HG02973 (cell line): Measurements from ENCODE around the gene PTPRF.

ENCODE experiments used
- ATAC-seq: cut with Tn5 transposase; IDR thresholded peaks from one replicate; pipeline ENCODE4 v1.9.1; 2021; ENCODE audit warnings: moderate library complexity; ENCODE audit not compliant: unreplicated experiment

The PTPRF gene

DNA sequence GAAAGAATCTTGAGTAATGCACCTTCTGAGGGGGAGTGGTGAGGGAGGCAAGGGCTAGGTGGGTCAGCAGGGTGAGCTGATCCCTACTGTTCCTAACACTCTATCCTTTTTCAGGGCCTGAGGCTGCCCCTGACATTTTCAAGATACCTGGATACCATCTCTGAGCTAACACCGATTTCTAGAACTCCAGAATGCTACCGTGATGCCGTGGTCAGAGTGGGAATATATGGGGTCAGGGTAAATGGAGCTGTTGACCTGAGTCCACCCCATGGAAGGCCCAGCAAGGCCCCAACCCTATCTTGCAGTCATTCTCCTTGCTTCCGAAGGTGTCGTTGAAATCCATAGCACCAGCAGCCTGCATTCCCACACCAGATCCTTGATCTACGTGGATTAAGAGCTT is 18.0 kb upstream of the PTPRF start:
- no peak for ATAC-seq

DNA sequence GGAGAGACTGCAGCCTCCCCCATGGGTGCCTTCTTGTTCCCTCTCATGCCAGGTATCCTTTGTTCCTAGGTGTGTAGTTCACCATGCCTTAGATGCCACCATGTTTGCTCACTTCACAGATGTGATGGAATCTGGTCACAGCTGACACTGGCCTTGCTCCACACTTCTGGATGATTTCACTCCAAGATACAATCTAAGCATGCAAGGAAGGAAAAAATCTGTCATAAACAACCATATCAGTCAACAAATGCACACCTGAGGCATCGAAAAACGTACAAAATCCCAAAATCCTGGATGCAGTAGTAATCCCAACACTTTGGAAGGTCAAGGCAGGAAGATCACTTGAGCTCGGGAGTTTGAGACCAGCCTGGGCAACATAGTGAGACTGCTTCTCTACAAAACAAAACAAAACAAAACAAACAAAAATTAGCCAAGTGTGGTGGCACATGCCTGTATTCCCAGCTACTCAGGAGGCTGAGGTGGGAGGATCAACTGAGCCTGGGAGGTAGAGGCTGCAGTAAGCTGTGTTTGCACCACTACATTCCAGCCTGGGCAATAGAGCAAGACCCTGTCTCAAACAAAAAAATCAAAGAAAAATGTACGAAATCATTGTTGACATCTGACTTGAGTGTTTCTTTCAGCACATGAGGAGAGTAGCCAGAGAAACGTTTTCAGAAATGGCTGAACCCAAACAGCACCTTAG is 17.1 kb upstream of the PTPRF start:
- no peak for ATAC-seq

DNA sequence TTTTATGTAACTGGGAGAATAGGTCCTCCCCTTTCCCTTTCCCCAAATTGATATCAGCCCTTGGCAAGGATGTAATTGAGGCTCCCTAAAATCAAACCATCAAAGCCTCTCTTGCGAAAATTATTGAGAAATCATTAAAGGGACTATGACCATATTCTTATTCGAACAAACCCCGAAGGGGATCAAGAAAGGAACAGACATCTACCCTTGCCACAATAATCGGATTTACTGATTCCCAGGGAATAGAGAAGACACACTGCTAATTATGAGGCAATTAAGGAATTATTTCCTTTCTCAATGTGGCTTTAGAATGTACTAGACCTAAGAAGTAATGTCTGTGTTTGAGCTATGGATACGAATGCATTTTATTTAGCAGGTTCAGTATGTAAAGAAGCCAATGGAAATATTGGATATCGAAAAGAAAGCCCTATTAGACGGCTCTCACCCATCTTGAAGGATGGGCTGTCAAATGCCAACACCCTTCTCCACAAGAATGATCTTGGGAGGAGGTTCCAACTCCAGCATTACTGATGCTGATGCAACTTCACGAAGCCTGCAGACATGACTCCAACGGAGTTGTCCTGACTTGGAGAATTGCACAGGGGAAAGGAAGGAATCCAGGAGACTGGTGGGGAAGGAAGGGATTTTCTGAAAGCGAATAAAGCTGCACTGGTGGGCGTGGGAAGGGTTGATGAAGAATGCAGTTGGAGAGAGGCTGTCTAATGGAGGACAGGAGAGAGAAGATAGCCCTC is 11.6 kb upstream of the PTPRF start:
- no peak for ATAC-seq

DNA sequence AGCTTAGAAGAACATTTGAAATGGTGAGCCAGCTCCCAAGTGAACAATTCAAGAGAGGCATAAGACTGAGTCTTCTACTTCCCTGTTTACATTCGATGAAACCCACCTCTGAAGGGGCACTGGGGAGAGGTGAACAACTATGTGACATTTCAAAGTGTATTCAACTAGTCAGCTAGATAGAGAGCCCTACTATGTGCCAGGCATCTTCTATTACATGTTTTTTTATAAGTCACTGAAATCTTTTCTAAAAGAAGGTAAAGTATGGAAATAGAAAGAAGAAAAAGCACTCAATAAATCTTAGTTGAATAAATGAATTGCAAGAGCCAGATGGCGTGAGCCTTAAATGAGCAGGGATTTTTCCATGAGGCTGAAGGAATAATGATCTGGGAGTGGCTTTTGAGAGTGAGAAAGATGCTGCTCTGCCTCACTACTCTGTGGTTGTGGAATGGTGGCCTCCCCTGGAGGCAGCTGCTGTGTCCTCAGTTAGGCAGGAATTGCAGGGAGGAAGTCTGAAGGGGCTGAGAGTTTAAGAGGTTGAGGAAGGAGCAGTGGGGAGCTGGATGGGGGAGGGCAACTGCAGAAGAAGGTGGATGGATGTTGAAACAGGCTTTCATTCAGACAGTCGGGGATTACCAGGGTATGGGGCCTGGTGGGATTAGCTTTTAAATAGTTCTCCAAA is 10.4 kb upstream of the PTPRF start:
- no peak for ATAC-seq

DNA sequence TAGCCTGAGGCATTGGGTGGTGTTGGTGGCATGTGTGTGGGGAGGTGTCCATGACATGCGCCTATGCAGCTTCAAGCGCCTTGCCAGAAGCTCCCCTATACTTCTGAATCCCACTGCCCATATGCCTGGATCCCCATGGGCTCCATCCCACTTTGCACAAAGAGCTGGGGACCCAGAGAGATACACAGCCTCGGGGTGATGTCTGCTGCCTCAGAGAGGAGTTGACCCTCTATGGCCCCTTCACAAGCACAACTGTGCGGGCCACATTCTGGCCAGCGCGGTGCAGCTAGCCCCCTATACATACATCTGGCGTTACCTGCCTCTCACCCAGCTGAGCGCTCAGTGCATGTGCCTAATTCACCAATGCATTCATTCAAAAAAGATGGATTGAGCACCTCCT is 9.6 kb upstream of the PTPRF start:
- no peak for ATAC-seq

DNA sequence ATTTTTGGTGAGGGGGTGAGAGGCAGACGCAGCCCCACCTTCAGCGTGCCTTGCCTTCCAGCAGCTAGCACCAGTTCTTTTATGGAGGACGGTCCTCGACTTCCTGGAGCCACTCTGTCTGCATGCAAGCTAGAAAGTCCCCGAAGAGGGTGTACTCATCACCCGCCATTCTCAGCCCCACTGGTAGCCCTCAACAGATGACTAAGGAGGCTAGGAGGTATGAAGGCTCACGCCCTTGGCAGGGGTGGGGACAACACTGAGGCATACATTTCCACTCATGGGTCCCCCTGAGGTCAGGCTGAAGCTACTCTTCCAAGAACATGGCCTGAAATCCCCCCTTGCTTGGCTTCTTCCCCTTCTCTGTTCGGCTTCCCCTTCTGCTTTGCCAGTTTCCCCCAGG is 8.9 kb upstream of the PTPRF start:
- no peak for ATAC-seq

DNA sequence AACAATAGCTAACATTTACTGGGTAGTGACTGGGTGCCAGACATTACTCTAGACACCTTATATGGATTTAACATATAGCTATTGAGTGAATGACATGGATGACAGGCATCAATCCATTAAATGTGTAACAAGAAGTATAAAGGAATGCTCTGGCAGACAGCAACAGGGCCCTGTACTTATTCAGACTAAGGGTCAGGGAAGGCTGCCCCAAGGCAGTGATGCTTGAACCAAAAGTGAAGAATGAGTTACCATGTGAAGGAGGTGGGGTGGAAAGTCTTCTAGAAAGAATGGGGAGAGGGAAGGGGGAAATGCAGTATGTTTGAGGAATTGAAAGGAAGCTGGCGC is 8.3 kb upstream of the PTPRF start:
- no peak for ATAC-seq

DNA sequence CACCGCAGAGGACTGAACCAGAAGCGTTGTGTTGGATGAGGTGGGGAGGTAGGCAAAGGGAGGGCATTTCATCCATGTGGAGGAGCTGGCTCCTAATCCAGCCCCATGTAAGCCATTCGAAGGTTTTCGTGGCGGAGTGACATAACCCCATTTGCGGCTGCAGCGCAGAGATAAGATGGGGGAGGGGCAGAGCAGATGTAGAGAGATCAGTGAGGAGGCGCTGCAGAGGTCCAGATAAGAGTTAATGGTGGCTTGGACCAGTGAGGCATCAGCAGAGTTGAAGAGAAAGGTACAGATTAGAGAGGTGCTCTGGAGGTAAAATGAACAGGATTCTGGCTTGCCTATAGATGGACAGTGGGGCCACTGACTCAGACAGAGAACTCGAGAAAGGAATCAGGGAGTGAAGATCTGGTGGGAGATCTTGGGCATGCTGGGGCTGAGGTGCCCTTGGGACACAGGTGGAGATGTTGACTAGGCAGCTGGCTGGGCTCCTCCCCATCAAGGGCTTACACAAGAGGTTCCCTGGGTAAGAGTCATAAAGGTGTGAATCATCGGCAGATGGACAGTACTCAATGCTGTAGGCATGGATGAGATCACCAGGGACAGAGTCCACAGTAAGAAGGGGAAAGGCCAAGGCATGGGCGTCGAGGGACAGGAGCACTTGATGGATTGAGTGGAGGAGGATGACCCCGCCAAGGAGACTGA is 7.8 kb upstream of the PTPRF start:
- ATAC-seq: no peak

DNA sequence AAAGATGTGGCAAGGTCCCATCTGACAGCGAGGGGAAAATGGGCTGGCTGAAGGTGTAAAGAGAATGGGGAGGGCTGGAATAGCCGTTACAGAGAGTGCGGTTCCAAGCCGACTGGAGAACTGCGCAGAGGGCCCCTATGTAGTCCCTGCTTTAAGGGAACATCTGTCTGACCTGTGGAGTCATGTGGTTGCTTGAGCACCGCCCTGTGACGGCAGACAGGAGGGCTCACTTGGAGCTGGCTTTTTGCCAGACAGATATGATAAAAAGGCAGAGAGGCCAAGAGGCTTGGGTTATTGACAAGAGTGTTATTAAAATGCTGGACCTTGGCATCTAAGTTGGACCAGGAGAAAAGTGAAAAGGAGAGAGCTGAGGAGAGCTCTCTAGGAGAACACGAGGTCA is 5.9 kb upstream of the PTPRF start:
- no peak for ATAC-seq

DNA sequence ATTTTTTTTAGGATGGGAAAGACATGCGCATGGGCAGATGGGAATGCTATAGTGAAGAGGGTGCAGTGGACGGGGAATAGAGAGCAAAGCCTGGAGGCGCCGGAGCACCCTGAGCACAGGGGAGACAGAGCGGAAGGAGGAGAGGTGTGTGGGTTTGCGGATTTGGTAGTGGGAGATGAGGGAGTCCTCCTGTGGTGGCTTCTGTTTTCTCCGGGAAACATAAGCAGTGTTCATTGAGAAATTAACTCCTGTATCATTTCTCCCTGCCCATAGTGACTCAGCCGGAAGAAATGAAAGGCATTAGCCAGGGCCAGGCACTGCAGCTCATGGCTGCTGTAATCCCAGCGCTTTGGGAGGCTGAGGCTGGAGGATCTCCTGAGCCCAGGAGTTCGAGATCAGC is 4.7 kb upstream of the PTPRF start:
- ATAC-seq: no peak

DNA sequence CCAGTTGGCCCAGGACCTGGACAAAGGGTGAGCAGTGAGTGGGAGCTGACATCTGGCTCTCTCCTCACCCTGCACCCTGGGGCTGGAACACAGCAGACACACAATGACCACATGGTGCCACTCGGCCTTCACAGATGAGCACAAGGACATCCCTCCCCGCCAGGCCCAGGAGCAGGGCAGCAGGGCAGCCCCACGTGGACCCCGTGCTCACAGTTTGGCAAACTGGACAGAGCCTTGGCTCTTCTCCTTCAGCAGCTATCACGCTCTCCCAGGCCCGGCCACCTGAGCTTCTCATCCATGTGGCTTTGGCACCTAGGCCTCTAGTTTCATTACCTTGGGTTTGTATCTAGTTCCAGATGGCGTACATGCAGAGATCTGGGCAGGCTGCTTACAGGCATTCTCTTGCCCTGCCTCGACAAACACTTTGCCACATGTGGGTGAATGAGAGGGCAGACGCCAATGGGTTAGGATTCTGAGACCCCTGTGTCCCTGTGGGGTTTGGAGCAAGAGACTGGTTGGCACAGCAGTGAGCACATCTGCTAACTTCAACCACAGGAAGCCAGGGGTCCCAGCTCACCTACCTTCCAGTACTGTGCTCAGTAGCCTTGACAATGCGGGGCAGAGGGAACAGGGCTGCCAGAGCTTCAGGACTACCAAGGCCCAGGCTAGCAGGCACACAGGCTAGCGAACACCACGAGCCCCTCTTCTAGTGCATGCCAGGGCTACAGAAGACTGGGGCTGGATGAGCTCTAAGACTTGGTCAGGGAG is 3.4 kb upstream of the PTPRF start:
- no peak for ATAC-seq

DNA sequence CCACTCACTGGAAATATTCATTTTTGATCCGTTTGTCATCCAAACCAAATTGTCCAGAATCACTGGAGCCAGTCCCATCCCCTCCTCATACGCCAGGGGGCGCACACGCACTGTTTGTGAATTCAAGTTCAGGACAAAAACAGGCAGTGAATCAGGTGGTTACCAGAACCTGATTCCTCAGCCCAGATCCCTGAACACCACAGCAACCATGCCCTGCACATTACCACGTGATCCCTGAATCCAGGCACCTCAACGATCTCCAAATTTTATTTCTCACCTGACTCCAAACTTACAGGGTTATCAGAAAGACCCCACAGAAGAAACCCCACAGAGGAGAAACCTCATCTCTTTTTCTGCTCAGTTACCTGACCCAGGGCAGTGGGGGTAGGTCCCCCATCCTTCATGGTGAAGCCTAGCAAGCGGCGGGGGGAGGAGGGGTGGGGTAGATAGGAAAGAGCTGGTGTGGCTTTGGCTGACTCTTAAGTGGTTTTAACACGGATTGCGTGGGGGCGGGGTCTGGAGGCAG is 1.4 kb upstream of the PTPRF start:
- no peak for ATAC-seq

DNA sequence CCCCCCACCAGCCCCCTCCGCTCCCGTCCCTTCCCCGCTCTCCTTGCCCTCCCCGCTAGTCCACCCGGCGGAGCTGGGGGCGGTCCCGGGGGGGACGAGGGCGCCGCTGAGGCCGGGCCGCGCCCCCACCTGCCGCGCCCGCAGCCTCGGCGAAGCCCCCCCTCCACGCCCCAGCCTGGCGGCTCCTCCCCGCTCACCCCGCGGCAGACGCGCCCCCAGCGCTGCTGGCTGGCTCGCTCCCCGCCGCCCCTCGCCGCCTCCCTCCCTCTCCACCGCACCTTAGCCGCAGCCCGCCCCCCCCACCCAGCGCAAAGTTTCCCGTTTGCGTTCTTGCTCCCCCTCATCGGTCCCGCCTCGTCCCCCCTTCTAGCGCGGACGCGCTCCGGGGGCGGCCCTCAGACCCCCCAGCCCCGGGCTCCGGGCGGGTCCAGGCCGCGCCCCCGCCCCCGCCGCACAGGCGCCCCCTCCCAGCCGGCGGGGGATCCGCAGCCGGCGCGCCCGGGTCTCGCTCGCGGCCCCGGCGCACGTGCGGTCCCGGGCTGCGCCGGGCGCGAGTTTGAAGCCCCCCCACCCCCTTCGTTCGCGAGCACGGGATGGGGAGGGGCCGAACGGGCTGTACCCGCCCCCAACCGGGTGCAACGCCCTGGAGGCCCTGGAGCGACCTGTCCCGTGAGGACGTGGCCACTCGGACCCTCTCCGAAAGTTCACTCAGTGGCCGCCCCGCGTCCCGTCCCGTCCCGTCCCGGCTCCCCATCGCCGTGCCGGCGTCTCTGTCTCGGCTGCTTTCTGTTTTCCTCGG is 623 bp downstream of the PTPRF start:
- ATAC-seq: no peak

DNA sequence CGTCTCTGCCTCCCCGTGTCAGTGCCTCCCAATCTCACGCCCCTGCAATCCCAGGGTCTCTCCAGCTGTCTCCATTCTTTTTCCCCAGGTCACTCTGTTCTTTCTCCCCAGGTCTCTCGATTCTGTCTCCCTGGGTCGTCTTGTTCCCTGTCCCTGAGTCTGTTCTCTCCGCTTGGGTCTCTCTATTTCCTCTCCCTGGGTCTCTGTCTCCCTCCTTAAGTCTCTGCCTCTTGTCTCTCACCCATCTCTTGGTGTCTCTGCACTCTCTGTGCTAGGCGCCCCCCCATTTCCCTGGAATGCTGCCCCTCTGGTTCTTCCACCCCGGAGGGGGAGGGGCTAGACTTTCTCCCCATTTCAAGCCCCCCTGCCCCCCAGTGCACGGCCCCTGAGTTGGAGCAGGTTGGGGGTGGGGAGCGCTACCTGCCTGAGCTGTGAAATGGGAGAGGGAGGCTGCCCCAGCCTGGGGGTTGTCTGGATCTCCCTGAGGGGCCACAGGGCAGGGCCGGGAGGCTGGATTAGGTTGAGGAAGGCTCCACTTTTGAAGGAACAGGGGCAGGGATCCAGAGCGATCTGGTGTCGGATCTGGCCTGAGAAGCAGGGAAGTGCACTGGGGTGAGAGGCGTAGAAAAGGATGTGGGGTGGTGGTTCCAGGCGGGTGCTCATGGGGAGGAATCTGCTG is 1.4 kb downstream of the PTPRF start:
- no peak for ATAC-seq

DNA sequence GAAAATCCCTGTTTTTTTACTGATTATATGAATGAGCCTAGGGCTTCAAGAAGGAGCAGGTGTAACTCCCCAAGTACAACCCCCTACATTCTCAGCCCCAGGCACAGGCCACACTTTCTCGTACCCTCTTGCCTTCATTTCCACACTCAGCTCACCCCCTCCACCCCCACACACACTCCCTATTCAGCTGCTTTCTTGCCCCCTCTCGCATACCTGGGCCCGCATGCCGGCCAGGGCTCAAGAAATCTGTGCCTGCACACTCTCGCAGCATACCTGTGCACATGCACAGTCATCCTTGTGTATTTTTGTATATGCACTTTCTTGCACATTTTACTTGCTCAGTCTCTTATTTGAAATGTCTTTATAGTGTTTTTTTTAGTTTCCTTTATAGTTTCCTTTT is 2.0 kb downstream of the PTPRF start:
- no peak for ATAC-seq

DNA sequence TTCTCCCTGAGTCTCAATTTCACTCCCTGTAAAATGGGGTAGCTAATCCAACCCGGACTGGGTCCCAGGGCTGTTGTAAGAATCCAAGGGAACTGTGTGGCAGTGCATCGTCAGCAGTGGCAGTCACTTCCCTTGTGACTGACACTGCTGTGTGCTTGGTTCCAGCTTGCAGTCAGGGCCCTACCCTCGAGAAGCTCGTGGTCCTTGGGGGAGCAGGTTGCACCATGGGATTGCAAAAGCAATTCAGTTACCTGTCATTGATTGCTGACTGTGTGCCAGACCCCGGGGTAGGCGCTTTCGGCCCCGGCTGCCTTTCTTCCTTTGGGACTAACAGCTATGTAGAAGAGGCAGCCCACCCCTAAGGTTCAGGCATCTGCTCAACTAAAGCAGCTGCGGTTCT is 2.9 kb downstream of the PTPRF start:
- ATAC-seq: no peak

DNA sequence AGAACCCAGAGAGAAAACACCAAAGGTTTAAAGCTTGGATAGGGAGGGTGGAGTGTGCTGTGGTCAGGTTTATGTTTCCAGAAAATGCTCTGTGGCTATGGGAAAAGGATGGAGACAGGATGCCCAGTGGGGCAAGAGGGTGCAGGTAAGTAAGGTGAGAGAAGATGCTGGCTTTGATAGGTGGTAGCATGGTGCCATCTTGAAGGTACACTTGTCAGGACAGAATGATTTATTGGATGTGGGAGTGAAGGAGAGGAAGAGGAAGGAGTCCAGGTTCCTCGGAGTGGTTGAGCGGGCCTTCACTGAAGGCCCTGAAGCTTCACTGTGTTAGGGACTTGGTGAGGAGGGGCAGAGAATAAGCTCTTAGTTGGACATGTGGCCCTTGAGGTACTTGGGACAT is 3.6 kb downstream of the PTPRF start:
- no peak for ATAC-seq

DNA sequence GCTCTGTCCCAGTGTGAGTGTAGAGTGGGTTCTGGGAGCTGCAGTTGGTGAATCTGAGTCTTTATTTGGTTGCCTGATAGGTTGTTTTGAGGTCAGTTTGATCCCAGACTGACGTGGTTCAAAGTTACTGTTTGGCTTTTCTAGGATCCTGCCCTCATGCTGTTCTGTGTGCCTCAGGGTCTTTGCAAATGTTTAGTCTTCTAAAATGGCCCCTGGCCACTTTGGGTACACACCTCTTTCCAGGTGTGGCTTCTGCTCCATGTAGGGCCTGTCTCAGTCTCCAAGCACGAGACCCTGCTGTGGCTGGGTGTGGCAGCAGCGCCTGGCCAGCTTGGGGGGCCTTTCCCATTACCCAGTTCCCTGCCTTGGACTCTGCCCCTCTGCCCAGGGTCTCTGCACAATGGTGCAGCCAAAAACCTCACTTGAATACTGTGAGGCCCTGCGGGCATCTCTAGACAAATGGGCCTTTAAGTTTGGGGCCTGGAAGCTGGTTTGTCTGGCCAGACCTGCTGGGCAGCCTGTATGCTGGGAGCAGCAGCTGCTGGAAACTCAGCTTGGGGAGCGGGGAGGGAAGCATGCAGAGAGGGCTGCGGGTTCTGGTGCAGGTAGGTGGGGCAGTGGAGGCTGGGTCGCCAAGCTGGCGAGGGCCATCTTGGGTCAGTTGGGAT is 5.6 kb downstream of the PTPRF start:
- ATAC-seq: no peak

DNA sequence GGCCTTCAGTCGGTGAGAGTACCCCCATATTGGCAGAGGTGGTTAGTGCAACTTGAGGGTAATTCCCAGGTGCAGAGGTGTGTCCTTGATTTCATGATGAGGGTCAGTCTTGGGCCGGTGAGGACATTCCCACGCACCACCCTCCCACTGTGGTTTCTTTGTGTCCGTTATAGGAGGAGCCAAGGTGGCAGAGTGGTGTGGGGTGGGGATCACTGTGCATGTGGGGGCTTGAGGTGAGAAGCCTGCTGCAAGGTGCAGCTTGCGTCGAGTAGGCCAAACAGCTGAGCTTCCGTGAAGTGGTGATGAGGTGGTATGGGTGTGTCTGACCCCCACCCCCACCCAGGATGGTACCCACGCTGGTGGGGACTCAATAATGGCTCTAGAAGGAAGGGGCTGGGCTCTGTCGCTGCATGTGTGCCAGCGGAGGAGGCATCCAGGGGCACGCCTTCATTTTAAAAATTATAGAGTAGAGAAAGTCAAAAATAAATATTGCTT is 6.2 kb downstream of the PTPRF start:
- no peak for ATAC-seq
